GM12891 (cell line): ENCODE measurements around the gene KHDRBS1.

Source experiments
- PAX5 ChIP-seq: IDR thresholded peaks from 2 replicates; pipeline ENCODE4 v1.6.1; 2011; ENCODE audit warnings: low read length, moderate library complexity, mild to moderate bottlenecking; ENCODE audit not compliant: insufficient read depth, severe bottlenecking
- POLR2A ChIP-seq: IDR thresholded peaks from 2 replicates; pipeline ENCODE4 v1.6.1; 2011; ENCODE audit warnings: low read depth, low read length, control low read depth
- POLR2AphosphoS5 ChIP-seq: IDR thresholded peaks from 2 replicates; pipeline ENCODE4 v1.6.1; 2011; ENCODE audit warnings: low read depth, low read length, control low read depth
- SPI1 ChIP-seq: IDR thresholded peaks from 2 replicates; pipeline ENCODE4 v1.6.1; 2011; ENCODE audit warnings: low read depth, low read length, control low read depth
- TAF1 ChIP-seq: IDR thresholded peaks from 2 replicates; pipeline ENCODE4 v1.6.1; 2011; ENCODE audit warnings: low read depth, low read length, control low read depth

DNA sequence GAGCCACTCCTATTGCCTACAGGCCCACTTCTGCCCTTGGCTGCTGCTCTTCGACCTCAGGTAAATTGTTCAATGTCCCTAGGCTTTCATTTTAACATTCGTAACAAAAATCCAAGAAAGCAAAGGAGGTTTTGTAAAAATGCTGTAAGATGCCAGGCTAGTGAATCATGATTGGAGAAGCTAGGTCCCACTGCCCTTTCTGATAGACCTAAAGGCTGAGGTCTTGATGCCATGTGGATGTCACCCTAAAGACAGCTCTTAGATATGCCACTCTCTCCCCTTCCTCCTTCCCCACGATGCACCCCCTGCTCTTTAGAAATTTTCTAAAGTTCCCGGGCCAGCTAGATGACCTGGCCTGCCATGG is 49.2 kb downstream of the KHDRBS1 start:
- TF ChIP-seq POLR2A (no peak), TAF1 (no peak), SPI1 (no peak), POLR2AphosphoS5 (no peak), PAX5 (no peak)
